ENCODE results near the gene RPL29.

The RPL29 gene

DNA sequence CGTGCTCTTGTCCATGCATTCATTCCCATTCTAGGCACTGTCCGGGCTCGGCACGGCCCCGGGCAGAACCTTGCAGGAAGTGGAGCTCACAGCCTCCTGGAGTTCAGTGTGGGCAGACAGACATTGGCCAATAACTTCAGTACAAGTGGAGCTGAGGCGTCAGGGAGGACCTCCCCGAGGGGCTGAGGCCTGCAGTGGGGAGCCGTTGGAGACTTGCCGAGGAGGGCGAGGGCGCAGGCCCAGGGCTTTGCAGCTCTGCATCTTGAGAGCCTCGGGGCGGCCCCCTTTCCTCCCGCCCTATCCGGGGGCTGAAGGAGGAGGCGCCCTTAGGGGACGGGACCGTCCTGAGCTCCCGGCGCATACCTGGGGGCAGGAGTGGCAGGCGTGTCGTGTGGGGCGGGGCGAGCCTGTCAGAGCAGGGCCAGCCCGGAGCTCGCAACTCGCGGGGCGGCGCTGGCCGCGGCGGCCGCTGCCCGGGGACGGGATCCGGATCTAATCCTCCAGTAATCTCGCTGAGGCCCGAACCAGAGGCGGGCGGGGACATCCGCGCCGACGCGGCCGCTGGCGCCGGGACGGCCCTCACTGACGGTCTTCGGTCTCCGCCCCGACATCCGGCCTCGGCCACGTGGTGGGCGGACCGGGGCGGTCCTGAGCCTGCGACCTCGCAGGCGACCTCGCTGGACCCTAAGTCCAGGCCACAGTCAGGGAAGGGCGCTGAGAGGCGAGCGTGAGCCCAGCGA lies 12.7 kb downstream of the RPL29 start, which contains the start of gene ACY1:
ACY1 (plus strand) TSS at position 698 of the 740 bp plus-strand sequence. CDS start 530 bp downstream, outside the sequence.
- DNase-seq (ENCODE audit: low read depth): peak; percentile 86

DNA sequence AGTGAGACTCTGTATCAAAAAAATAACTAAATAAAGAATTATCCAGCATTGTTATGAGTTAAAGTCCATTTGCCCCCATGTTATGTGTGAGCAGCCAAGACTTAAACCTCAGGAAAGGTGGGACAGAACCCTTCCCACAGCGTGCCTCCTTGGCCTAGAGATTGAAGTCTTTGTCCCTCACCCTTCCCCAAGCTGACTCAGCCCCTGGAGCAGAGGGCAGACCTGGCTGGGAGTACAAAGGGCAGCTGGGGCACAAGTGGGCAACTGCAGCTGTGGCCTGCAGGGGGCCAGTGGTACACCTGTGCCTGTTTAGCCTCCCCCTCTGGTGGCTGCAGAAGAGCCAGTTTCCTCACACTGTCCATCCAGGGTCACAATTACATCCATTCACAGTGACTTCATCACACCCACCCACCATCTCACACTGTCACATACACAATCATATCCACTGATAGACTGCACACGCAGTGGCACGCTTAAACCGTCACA lies 13.3 kb downstream of the RPL29 start:
- no peak for DNase-seq (ENCODE audit: low read depth)

GRCh38 chr3:51980253-51980652 lies 15.4 kb downstream of the RPL29 start:
- no peak for DNase-seq (ENCODE audit: low read depth)

DNA sequence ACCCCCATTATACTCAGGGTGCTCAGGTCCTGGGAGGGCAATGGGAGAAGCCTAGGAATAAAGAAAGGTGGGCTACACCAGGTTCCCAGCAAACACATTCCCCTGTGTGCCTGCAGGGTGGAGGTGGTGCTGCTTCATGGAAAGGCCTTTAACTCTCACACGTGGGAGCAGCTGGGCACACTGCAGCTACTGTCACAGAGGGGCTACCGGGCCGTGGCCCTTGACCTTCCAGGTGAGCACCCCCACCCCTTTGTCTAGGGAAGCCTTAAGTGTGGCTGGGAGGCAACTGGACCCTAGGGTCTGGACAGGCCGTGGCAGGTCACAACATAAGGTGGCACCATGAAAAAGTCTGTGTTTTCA lies 17.6 kb downstream of the RPL29 start:
- no peak for DNase-seq (ENCODE audit: low read depth)

- no peak for DNase-seq (ENCODE audit: low read depth)
Observed at GRCh38 chr3:51977446-51978142, 18.1 kb downstream of the RPL29 start.

- no peak for DNase-seq (ENCODE audit: low read depth)
Observed at GRCh38 chr3:51975852-51976549, 19.7 kb downstream of the RPL29 start.

DNA sequence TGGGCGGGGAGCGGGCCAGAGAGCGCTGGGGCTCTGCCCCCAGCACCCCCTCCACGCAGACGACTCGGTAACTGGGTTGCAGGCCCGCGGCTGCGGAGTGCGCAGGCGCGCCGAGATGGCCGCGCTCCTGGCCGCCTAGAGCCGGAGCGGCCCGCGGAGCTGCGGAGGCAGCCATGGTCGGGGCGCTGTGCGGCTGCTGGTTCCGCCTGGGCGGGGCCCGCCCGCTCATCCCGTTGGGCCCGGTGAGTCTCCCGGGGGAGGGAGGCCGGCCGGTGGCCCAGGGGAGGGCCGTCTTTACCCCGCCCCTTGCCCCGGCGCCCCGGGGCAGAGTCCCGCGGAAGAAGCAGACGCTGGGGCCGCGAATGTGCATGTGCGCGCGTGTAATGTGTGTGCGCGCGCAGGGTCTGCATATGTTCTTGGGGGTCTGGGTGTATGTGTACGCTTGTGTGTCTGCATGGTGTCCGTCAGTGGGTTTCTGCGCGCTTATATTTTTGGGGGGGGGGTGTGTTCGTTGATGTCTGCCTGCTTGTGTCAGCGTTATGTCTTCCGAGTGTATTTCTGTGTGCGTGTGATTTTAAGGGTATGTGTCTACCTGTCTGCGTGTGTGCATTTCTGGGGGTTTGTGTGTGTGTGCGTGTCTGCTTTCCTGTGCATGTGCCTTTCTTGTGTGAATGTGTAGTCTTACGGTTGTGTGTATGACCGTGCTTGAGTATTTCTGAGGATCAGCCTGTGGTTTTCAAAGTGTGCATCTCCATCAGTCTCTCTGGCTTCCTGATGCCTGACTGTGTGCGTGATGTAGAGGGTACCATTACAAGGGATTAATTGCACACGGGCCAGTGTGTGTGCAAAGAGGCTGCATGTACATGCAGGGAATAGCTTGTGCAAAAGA lies 20.5 kb downstream of the RPL29 start, which contains the start of gene ABHD14A:
ABHD14A (plus strand) TSS at position 102 of the 889 bp plus-strand sequence; CDS start at position 174, 72 bp downstream.
- DNase-seq (ENCODE audit: low read depth): no peak

DNA sequence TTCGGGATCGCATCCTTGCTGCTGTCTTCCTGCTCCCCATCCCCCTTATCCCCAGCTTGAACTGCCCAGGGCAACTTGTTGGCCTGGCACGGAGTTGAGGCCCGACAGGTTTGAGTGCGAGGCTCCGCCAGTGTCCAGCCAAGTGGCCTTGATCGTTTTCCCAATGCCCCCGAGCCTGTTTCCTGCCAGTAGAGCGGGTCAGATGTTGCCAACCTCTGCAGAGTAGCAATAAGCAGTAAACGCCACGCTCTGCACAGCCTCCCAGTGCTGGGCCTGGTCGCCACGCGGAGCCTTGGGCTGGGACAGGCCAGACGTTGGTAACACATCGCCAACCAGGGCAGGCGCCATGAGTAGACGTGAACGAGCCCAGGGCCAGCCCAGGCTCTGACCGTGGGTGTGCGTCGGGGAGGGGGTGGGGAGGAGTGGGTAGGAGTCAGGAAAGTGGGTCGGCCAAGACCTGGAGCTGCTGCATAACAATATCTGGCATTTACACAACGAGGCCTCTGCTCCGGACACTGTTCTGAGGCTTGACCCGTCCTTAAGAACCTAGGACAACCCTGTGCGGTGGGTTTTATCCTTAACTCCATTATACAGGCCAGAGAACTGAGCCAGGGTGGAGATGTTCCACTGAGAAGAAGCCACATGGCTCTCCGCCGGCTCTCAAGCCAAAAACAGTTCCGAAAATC lies 21.3 kb downstream of the RPL29 start:
- no peak for DNase-seq (ENCODE audit: low read depth)

DNA sequence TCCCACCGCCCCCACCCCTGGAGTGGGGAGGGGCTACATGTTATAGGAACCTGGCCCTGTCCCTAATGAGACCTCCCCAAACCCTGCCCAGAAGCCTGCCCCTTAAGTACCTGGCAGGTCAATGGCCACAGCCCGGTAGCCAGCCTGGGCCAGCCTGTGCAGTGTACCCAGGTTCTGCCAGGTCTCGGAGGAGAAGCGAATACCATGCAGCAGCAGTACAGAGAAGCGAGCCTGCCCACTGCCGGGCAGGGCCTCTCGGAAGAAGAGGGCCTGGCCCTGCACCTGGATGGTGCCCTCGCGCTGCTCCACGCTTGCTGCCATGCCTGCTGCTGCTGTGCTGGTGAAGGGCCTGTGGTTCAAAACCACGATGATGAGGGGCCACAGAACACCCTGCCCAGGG lies 24.3 kb downstream of the RPL29 start:
- DNase-seq (ENCODE audit: low read depth): no peak

DNA sequence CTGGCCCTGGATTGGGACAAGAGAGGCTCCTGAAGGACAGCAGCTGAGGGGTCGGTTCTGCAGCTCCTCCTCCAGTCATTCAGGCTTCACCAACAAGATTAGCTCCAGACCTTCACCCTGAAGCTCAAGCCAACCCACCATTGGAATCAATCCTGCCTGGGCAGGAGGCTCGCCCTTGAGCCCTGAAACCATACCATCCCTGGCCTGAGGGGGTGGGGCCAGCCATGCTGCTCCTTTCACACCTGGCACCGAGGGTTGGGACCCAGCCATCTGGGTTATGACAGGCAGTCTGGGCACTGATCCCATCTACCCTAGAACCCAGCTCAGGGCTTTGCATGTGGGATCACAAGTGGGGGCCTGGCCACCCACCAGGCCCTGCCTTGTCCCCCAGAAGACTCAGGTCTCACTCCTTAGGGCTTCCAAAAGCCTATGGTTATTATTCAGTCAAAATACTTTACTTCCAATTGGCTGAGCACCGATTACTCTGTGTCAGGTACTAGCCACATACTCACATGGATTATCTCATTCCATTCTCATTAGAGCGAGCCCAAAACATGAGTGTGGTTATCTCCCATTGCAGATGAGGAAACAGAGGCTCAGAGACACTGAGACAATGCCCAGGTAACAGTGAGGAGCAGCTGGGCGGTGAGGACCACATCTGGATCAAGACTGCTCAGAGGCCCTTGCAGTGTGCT lies 24.9 kb downstream of the RPL29 start:
- DNase-seq (ENCODE audit: low read depth): no peak

DNA sequence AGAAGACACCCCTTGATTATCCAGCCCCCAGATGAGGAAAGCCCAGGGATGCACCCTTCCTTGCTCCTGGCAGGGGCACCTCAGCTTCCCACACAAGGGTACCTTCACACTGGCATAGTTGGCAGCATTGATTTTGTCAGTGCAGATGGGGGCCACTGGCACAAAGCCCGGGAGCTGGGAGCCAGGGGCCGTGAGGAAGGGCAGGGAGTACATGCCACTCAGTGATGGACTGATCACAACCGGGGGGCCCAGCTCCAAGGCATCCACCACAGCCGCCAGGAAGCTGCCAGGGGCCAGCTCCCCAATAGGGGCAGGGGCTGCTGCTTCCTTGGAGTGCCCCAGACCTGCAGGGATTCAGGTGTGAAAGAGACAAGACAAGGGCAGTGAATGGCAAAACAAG lies 25.9 kb downstream of the RPL29 start:
- DNase-seq (ENCODE audit: low read depth): no peak

DNA sequence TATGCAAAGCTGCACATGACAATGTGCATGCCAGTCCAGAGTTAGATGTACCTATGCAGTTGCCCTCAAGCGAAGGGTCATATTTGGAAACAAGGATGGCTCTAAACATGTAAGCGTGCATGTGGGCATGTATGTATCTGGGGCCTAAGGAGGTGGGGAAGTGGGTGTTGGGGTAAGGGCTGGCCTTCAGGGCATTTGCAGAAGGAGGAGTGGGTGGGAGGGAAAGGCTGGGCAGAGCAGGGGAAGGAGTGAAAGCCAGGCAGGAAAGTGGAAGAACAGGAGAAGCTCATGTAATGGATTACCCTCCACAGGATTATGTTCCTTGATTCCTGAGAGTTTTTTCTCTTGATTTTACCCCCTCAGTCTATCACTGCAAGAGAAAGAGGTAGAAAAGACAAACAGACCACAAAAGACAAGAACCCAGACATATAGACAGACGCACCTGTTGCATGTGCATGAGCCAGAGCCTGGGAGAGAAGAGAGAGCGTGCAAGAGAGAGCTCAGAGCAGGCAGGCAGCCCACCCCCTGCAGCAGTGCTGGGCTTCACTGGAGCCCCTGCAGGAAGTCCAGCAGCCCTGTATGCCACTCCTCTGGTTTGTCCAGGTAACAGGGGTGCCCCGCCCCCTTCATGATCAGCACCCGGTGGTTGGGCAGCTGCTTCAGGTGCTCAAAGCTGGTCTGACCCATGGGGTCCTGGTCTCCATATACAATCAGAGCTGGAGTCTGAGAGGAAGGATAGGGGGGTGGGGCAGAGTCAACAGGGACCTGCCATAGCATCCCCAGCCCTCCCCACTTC lies 26.6 kb downstream of the RPL29 start:
- no peak for DNase-seq (ENCODE audit: low read depth)

DNA sequence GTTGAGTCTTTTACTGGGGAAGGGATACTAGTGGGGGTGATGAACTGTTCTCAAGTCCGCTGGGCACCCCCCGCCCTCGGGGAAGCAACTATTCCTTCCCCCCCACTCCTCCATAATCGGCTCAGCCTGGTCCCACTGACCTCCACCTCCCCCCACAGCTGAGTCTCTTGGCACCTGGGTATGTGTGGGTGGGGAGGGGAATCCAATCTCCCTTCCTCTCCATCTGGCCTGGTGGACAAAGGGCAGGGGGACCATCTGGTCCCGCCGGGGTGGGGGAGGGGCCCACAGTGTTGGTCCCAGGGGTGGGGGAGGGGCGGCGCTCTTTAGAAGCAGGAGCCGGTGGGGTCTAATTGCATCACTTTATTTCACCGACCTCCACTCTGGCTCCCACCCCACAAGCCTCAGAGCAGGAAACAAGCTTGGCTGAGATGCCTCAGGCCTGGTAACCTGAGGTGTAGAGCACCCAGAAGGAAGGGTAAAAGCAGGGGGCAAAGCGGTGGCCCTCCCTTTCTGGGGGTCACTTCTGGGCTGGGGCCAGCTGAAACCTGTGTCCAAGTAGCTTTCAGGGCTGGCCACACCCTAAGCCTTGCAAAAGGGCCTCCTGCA lies 27.4 kb downstream of the RPL29 start:
- no peak for DNase-seq (ENCODE audit: low read depth)

- no peak for DNase-seq (ENCODE audit: low read depth)
Observed at GRCh38 chr3:51967384-51968169, 28.1 kb downstream of the RPL29 start, which contains the start of gene PCBP4. PCBP4 (minus strand) TSS chr3:51967454; CDS start chr3:51961240, 6,214 bp downstream.

GRCh38 chr3:51966922-51967383 lies 28.7 kb downstream of the RPL29 start:
- DNase-seq (ENCODE audit: low read depth): no peak

DNA sequence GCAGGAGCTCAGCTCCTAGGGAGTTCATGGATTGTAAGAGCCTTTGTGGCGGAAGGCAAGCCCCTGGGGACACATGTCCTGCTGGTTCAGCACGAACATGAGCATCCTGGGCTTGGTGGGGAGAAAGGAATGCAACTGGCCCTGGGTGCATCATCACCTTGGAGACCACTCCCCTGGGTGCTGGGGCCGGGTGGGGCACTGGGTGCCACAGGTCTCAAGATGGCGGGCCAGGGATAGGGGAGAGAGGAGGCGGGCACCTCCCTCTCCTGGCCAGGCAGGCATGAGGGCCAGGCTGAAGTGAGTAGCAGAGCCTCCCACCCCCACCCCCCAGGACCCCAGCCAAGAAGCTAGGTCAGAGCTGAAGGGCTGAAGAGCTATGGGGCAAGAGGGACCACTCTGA lies 29.2 kb downstream of the RPL29 start:
- no peak for DNase-seq (ENCODE audit: low read depth)

GRCh38 chr3:51966016-51966415 lies 29.7 kb downstream of the RPL29 start:
- no peak for DNase-seq (ENCODE audit: low read depth)

DNA sequence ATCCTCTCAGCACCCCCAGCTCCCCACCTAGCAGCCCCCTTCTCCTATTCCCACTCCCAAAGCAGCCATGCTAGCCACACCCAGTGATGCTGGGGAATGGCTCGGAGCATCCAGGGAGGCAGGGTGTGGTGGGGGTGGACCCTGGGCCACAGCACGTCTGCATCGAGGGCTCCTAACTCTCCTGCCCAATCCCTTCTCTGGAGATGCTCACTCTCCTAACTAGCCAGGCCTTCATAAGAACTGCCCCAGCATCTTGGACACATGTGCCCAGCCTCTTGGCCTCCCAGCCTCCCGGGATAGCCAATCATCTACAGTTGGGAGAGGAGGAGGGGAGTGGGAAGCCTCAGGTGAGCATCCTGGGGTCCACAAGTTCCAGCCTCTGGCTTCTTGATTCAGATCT lies 31.2 kb downstream of the RPL29 start:
- no peak for DNase-seq (ENCODE audit: low read depth)
